ENCODE results near the gene YPEL2.
A peak's percentile ranks its signal among the peaks of the same experiment; 100 is the strongest.

DNA sequence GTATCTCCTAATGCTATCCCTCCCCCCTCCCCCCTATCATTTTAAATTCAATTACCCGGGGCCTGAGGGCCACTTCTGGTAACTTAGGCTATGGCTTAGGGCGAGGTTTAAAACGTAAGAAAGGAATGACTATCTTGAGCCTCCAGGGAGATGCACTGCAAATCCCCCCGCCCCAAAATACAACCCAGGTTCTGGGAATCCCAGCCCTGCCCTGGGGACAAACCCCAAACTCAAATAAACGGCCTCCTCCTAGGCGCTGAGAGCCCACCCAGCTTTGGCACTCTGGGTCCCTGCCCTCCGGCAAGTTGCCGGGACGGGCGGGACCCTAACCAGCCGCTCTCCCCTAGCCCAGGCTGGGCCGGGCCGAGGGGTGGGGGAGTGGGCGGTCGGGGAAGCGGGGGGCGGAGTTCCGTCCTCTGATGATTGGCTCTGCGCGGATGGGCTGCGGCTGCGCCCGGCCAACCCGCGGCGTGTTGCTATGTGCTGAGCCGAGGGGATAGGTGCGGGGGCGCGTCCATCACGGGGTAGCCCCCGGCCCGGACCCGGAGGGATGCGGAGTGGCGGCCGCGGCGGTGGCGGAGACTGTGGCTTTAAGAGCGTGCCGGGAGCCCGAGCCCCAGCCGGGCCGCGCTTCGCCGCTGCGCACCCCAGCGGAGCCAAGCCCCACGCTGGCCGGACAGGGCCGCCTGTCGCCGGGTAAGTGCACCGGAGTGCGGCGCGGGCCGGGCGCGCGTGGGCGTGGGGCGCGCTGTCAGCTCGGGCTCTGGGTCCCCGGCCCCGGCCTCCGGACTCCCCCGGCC lies at the start of gene YPEL2:
- TF ChIP-seq, protein P1, sequence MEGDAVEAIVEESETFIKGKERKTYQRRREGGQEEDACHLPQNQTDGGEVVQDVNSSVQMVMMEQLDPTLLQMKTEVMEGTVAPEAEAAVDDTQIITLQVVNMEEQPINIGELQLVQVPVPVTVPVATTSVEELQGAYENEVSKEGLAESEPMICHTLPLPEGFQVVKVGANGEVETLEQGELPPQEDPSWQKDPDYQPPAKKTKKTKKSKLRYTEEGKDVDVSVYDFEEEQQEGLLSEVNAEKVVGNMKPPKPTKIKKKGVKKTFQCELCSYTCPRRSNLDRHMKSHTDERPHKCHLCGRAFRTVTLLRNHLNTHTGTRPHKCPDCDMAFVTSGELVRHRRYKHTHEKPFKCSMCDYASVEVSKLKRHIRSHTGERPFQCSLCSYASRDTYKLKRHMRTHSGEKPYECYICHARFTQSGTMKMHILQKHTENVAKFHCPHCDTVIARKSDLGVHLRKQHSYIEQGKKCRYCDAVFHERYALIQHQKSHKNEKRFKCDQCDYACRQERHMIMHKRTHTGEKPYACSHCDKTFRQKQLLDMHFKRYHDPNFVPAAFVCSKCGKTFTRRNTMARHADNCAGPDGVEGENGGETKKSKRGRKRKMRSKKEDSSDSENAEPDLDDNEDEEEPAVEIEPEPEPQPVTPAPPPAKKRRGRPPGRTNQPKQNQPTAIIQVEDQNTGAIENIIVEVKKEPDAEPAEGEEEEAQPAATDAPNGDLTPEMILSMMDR (IDR thresholded peaks at IDR 0.05), result no peak
- peak; percentile 49 to 74 (median 74) for TF ChIP-seq POLR2A (IDR thresholded peaks at IDR 0.05)

Data from body of pancreas (tissue), 4 donors.